Neural progenitor cell (in vitro differentiated cells): ENCODE measurements around the gene SLCO1B3.

Source experiments
- EZH2 ChIP-seq: fragments of 200-600 bp; sonication (generic); IDR thresholded peaks from 2 replicates; pipeline ENCODE4 v1.6.1; 2017; ENCODE audit warnings: antibody characterized with exemption, mild to moderate bottlenecking, moderate library complexity
- TF ChIP-seq, protein P1 (sequence below): fragments of 200-600 bp; sonication (generic); IDR thresholded peaks from 2 replicates; pipeline ENCODE4 v1.5.1; 2017; ENCODE audit warnings: antibody characterized with exemption, mild to moderate bottlenecking

DNA sequence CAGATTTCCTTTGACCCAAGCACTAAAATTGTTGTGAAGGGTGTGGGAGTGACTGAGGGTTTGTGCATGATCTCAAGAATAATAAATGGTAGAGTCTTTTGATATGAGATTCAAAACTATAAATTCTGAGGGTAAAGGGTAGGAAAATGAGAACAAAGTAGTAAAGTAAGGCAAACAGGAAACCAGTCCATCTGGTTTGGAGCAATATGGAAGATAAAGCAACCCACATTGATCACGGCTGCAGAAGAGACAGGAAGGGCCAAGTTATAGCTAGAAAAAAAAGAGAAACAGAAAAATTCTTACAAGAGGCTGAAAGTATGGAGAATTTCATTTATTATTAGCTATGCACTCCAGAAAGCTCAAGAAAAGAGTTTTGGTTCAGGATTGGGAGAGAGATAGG is 4.6 kb upstream of the SLCO1B3 start:
- no peak for TF ChIP-seq EZH2
- TF ChIP-seq, protein P1, sequence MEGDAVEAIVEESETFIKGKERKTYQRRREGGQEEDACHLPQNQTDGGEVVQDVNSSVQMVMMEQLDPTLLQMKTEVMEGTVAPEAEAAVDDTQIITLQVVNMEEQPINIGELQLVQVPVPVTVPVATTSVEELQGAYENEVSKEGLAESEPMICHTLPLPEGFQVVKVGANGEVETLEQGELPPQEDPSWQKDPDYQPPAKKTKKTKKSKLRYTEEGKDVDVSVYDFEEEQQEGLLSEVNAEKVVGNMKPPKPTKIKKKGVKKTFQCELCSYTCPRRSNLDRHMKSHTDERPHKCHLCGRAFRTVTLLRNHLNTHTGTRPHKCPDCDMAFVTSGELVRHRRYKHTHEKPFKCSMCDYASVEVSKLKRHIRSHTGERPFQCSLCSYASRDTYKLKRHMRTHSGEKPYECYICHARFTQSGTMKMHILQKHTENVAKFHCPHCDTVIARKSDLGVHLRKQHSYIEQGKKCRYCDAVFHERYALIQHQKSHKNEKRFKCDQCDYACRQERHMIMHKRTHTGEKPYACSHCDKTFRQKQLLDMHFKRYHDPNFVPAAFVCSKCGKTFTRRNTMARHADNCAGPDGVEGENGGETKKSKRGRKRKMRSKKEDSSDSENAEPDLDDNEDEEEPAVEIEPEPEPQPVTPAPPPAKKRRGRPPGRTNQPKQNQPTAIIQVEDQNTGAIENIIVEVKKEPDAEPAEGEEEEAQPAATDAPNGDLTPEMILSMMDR = no peak
